Measurements from ENCODE around the gene HMGXB4.

DNA sequence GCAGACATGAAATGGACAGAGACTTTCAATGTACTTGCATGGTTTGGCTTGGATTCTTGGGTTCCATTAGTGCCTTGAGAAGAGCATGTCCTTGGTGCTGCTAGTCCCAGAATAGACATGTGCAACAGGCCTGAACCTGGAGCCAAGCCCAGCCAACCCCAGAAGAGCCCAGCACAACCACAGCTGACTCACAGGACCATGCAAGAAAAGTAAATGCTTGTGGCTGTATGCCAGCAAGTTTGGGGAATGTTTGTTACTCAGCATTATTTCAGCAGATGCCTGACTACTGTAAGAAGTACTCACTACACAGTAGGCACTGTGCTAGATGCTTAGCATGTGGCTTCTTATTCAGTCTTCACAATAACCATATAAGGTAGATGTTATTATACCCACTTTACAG is 39.2 kb upstream of the HMGXB4 start:
- TF ChIP-seq, protein P1, sequence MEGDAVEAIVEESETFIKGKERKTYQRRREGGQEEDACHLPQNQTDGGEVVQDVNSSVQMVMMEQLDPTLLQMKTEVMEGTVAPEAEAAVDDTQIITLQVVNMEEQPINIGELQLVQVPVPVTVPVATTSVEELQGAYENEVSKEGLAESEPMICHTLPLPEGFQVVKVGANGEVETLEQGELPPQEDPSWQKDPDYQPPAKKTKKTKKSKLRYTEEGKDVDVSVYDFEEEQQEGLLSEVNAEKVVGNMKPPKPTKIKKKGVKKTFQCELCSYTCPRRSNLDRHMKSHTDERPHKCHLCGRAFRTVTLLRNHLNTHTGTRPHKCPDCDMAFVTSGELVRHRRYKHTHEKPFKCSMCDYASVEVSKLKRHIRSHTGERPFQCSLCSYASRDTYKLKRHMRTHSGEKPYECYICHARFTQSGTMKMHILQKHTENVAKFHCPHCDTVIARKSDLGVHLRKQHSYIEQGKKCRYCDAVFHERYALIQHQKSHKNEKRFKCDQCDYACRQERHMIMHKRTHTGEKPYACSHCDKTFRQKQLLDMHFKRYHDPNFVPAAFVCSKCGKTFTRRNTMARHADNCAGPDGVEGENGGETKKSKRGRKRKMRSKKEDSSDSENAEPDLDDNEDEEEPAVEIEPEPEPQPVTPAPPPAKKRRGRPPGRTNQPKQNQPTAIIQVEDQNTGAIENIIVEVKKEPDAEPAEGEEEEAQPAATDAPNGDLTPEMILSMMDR (IDR thresholded peaks at IDR 0.05; ENCODE audit: borderline replicate concordance, extremely low read depth, low read length, poor library complexity, severe bottlenecking): no peak
- no peak for TF ChIP-seq EZH2 (IDR thresholded peaks at IDR 0.05; ENCODE audit: borderline replicate concordance, low read depth, low read length, severe bottlenecking)

Measured in DND-41 (cell line).